GM12872 (cell line): ENCODE results near the gene EXOC4.

Experiments used
- TF ChIP-seq, protein P1 (sequence below): IDR thresholded peaks from 3 replicates; pipeline ENCODE4 v1.5.1; 2011; ENCODE audit warnings: low read depth, mild to moderate bottlenecking, low read length, moderate library complexity; ENCODE audit not compliant: insufficient read depth

The EXOC4 gene

DNA sequence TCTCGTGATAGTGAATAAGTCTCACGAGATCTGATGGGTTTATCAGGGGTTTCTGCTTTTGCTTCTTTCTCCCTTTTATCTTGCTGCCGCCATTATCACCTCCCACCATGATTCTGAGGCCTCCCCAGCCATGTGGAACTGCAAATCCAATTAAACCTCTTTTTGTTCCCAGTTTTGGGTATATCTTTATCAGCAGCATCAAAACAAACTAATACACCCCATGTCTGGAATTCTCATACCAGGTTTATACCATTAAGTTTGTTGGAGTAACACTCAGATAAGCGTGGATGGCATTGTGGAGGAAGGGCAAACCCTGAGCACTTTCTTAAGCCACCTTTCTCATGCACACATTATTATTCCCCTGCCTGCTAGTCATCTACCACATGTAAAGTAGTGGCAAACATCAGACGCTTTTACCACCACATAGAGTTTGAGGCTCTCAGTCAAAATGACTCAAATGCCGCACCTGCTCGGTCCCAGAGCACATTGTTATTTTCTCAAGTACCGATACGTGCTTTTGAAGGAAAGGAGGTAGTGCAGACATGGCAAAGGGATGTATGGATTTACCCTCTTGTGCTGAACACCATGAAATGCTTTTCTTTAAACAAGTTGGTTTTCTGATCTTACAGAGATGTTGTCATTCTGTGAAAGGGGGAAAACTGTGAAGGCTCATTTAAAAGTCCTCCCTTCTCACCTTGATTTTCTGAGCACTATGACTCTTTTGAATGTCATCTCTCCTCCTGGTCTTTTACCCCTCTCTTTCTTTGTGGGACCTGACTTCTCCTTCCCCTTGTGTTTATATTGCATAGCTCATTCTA is 429.7 kb downstream of the EXOC4 start:
- TF ChIP-seq, protein P1, sequence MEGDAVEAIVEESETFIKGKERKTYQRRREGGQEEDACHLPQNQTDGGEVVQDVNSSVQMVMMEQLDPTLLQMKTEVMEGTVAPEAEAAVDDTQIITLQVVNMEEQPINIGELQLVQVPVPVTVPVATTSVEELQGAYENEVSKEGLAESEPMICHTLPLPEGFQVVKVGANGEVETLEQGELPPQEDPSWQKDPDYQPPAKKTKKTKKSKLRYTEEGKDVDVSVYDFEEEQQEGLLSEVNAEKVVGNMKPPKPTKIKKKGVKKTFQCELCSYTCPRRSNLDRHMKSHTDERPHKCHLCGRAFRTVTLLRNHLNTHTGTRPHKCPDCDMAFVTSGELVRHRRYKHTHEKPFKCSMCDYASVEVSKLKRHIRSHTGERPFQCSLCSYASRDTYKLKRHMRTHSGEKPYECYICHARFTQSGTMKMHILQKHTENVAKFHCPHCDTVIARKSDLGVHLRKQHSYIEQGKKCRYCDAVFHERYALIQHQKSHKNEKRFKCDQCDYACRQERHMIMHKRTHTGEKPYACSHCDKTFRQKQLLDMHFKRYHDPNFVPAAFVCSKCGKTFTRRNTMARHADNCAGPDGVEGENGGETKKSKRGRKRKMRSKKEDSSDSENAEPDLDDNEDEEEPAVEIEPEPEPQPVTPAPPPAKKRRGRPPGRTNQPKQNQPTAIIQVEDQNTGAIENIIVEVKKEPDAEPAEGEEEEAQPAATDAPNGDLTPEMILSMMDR, result no peak

DNA sequence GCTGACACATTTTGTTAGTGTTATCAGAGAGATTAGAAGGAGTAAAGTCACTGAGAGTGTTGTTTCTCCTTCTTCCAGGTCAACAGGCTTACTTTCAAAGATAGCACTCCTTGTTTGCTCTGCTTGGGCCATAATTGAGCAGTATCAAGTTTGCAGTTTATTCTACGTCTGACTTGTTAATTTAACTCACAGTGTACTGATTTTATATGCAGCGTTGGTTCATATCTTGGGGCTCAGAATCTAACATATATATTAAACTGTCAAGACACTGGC is 430.2 kb downstream of the EXOC4 start:
- TF ChIP-seq, protein P1, result no peak

DNA sequence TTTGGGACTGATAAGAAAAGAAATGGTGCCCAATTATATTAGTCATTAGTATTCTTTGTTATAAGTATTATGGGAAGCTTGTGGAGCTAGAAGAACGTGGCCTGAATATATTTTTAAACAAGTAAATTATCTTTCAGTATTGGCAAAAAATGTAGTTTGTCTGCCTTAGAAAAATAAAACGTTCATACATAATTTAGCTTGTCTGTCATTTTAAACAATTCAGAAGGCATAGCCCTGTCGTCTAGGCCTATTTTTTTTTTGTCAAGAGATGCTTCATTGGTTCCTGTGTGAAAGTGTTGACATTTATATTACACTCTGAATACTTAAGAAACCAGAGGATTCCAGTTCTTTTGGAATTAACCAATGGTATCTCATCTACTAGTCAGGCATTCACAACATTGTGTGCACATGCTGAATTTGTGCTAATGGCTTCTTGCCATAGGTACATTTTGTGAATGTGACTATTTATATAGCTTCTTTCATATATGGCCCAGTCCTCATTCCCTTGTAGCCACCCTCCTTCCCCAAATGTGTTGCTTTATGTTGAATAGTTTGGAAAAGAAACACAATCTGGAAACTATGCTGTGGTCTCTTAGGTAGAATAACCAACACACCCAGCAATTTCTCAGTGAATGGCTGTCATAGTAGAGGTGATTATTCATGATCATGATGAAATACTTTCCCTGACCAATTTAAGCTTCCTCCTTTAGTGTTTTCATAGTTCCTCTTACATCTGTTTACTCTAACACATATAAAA is 435.8 kb downstream of the EXOC4 start:
- TF ChIP-seq, protein P1, result no peak

DNA sequence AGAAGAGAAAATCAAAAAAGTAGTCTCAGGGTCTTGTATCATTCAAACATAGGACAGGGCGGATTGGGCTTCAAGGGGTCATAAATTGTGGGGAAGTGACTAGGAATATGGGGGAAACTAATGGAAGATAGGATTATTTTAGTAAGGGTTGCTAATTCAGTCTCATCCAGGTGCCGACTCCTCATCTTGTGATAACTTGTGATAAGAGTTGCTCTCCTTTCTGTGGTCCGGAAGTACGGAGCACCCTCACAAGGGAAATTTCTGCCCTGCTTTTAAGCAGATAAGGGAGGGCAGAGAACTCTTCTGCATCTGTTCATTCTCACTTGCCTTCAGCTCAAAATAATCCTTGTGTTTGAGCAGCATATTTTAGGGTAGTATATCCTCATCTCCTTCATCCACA is 437.9 kb downstream of the EXOC4 start:
- TF ChIP-seq, protein P1, result no peak

DNA sequence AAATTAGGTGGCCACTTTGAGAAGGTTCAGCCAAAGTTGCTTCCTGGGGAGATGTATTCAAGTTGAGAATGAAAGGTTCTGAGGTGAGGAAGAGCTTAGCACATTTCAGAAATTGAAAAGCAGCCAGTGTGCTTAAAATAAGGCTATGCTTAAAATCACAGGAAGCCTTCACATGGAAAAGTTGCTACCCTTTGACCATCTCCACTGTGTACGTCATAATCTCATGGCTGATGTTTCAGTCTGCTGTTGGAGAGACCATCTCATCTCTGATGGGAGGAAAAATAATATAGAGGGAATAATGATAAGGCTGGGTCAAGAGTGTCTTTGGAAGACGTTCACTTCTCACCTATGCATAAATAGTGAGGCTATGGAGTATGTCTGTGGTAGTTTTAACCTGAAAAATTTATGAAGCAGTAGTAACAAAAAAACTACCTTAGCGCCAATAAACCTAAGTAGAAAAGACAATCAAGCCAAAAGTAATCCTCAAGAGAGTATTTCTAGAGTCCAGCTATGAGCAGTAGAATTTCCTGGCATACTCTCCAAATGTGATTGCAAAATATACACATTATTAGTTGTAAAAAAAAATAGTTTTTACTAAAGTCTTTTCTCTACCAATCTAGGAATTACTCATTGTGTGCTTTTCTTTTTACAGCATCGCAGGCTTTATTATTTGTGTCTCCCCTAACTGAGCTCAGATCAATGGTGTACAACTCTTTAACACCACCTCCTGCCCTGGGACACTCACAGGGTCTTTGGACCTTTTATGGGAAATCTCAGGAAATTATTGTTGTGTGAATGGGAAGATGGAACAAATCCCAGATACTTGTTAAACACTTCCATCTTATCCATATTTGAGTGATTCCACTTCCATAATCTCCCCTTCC is 439.1 kb downstream of the EXOC4 start:
- TF ChIP-seq, protein P1, result no peak

DNA sequence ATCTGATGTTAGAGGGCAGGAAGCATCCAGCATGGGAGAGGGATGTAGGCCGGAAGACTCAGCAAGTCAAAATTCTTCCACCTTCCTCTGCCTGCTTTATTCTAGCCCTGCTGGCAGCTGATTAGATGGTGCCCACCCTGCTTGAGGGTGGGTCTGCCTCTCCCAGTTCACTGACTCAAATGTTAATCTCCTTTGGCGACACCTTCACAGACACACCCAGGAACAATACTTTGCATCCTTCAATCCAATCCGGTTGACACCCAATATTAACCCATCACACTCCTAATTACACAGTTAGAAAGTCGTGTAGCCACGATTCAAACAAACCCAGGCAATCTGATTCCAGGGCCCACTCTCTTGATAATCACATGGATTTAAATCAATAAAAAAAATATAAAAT is 440.4 kb downstream of the EXOC4 start:
- TF ChIP-seq, protein P1, result no peak

DNA sequence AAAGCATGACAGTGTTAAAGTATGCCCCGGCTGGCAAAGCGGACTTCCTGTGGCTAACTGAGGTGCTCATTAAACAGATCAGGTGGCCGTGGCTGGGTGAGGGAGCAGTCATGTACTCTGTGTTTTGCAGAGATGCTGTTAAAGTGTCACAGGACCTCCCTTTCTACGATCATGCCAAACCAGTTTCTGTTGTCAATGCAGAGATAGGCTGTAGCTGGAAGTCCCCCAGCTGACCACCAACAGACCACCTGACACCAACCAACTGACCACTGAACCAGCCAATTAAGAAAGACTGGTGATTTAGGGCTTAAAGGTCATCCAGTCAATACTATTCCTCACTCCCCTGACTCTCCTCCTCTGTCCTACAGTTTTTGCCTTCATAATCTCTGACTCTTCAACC is 443.2 kb downstream of the EXOC4 start:
- TF ChIP-seq, protein P1, result no peak
